Hepatocyte (in vitro differentiated cells): ENCODE results near the gene TNPO3.
"Not testable (repeated sequence)": the region's sequence is repeated elsewhere in the genome, so short reads cannot be mapped to it uniquely, and the experiment has no call there.

Experiments used
- CTCF ChIP-seq: fragments of 200-600 bp; sonication (generic); IDR thresholded peaks from 2 replicates; pipeline ENCODE4 v1.5.1; 2016; ENCODE audit warnings: antibody characterized with exemption, mild to moderate bottlenecking; ENCODE audit not compliant: poor library complexity
- EZH2 ChIP-seq: fragments of 200-600 bp; sonication (generic); IDR thresholded peaks from 2 replicates; pipeline ENCODE4 v1.6.1; 2016; ENCODE audit warnings: antibody characterized with exemption, mild to moderate bottlenecking, borderline replicate concordance
- EZH2phosphoT487 ChIP-seq: fragments of 200-600 bp; sonication (generic); IDR thresholded peaks from one replicate; pipeline ENCODE4 v1.6.1; 2018; ENCODE audit warnings: antibody characterized with exemption, mild to moderate bottlenecking, low read depth, moderate library complexity; ENCODE audit not compliant: unreplicated experiment, severe bottlenecking

- not testable (repeated sequence) for TF ChIP-seq CTCF, EZH2phosphoT487, EZH2
These were observed 12.2 kb upstream of the TNPO3 start for GRCh38 chr7:129067132-129067561.
